ENCODE measurements around the gene SAMSN1. TPM values are rescaled to one million over a fixed set of nuclear protein-coding genes. Genes with fewer than 3 reads are reported as not detected.

The SAMSN1 gene
- polyA plus RNA-seq, 1 donor (not counting 4 experiments of a cell fraction or from before 2014, with no cell fraction given): not detected

DNA sequence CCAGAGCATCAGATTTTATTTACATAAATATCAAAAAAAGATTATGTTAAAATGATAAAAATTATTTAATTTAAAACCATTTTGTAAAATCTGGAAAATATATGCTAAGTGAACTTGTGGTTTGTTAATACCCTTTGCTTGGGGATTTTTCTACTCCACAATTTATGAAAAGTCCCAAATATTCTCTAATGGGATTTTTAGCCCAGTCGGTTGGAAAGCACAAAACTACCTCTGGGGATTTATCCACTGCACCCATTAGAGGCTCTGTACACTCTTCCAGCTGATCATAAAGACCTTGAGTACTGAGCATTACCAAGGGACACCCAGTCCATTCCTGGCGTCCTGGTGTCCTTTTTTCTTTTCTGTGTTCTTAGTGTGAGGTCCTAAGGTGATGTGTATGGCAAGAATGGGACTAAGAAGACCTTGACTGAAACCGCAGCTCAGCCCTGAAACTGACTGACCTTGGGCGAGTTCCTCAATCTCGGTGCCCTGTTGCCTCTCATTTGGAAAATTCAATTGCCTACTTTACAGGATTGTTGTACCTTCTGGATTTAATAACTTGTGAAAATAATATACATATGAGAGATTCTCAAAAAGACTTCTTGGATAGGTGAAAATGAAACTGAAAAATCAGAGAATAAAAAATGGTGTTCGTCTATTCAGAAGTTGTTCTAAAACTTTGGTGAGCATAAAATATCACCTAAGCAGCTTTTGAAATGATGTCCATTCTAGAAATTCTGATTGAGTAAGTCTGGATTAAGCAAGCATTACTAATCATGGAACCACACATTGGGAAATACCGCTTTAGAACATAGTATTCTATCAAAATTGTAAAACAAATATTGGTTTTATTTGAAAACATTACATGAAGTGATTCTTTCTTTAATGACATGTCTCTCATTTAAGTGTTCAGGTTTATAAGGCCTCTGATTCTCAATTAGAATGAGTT, 21.5 kb upstream of the SAMSN1 start:
- no peaks in the 10 kb centered on the region for H3K4me1 ChIP-seq (ENCODE audit: control insufficient read depth, extremely low read depth, insufficient read depth, low read length)
- H3K9me1 ChIP-seq (ENCODE audit: control insufficient read depth, extremely low read depth, insufficient read depth, low read length): no peaks in the 10 kb centered on the region
- no peaks in the 10 kb centered on the region for H4K20me1 ChIP-seq (ENCODE audit: control insufficient read depth, extremely low read depth, insufficient read depth, low read length)
- TF ChIP-seq, protein P1, sequence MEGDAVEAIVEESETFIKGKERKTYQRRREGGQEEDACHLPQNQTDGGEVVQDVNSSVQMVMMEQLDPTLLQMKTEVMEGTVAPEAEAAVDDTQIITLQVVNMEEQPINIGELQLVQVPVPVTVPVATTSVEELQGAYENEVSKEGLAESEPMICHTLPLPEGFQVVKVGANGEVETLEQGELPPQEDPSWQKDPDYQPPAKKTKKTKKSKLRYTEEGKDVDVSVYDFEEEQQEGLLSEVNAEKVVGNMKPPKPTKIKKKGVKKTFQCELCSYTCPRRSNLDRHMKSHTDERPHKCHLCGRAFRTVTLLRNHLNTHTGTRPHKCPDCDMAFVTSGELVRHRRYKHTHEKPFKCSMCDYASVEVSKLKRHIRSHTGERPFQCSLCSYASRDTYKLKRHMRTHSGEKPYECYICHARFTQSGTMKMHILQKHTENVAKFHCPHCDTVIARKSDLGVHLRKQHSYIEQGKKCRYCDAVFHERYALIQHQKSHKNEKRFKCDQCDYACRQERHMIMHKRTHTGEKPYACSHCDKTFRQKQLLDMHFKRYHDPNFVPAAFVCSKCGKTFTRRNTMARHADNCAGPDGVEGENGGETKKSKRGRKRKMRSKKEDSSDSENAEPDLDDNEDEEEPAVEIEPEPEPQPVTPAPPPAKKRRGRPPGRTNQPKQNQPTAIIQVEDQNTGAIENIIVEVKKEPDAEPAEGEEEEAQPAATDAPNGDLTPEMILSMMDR (optimal IDR thresholded peaks at IDR 0.05 in 1 of 3, IDR thresholded peaks at IDR 0.05 in 1 of 3, conservative IDR thresholded peaks at IDR 0.05 in 1 of 3; ENCODE audit: extremely low read depth in 1 of 3, insufficient read depth in 2 of 3, low read length in 3 of 3): no peak
- TF ChIP-seq EZH2 (IDR thresholded peaks at IDR 0.05; ENCODE audit: low read length): no peak
- H2AFZ ChIP-seq (ENCODE audit: control insufficient read depth, low read length): no peak overlapping the region
- DNase-seq (ENCODE audit: low read depth, low spot score) (no peak), FAIRE-seq (no peak)
- H3K79me2 ChIP-seq (ENCODE audit: control insufficient read depth, insufficient read depth, low read length): no peaks in the 10 kb centered on the region
- dilution Hi-C loops (cut with MboI; ENCODE audit: extremely low pct_ligation_motif_present, low sequenced_read_pairs): no loop called here
- no peak overlapping the region for H3K4me3 ChIP-seq (ENCODE audit: control insufficient read depth in 2 of 3, extremely low read depth in 1 of 3, insufficient read depth in 2 of 3, low read depth in 1 of 3, low read length in 3 of 3)
- H3K27me3 ChIP-seq (ENCODE audit: control insufficient read depth, extremely low read depth, insufficient read depth, low read length): no peaks in the 10 kb centered on the region
- H3K4me2 ChIP-seq (ENCODE audit: control insufficient read depth, extremely low read depth, insufficient read depth, low read depth, low read length): no peak overlapping the region
- H3K9me3 ChIP-seq (ENCODE audit: control insufficient read depth, low read depth, low read length): no peaks in the 10 kb centered on the region
- no peak overlapping the region for H3K9ac ChIP-seq (ENCODE audit: control insufficient read depth, extremely low read depth, insufficient read depth, low read length)
- H3K27ac ChIP-seq (ENCODE audit: control insufficient read depth, insufficient read depth, low read length): no peak overlapping the region
- H3K36me3 ChIP-seq (ENCODE audit: control insufficient read depth in 2 of 2, extremely low read depth in 1 of 2, insufficient read depth in 2 of 2, low read length in 2 of 2): no peaks in the 10 kb centered on the region

GRCh38 chr21:14566894-14567293, 20.8 kb upstream of the SAMSN1 start:
- no peak overlapping the region for H3K4me3 ChIP-seq (ENCODE audit: control insufficient read depth in 2 of 3, extremely low read depth in 1 of 3, insufficient read depth in 2 of 3, low read depth in 1 of 3, low read length in 3 of 3)
- no peaks in the 10 kb centered on the region for H3K4me1 ChIP-seq (ENCODE audit: control insufficient read depth, extremely low read depth, insufficient read depth, low read length)
- no peaks in the 10 kb centered on the region for H3K36me3 ChIP-seq (ENCODE audit: control insufficient read depth in 2 of 2, extremely low read depth in 1 of 2, insufficient read depth in 2 of 2, low read length in 2 of 2)
- H3K27me3 ChIP-seq (ENCODE audit: control insufficient read depth, extremely low read depth, insufficient read depth, low read length): no peaks in the 10 kb centered on the region
- no peak overlapping the region for H2AFZ ChIP-seq (ENCODE audit: control insufficient read depth, low read length)
- H3K4me2 ChIP-seq (ENCODE audit: control insufficient read depth, extremely low read depth, insufficient read depth, low read depth, low read length): no peak overlapping the region
- H3K9ac ChIP-seq (ENCODE audit: control insufficient read depth, extremely low read depth, insufficient read depth, low read length): no peak overlapping the region
- no peak overlapping the region for H3K27ac ChIP-seq (ENCODE audit: control insufficient read depth, insufficient read depth, low read length)
- no peaks in the 10 kb centered on the region for H3K79me2 ChIP-seq (ENCODE audit: control insufficient read depth, insufficient read depth, low read length)
- TF ChIP-seq EZH2 (IDR thresholded peaks at IDR 0.05; ENCODE audit: low read length): no peak
- H3K9me3 ChIP-seq (ENCODE audit: control insufficient read depth, low read depth, low read length): no peaks in the 10 kb centered on the region
- DNase-seq (ENCODE audit: low read depth, low spot score) (no peak), FAIRE-seq (no peak)
- H4K20me1 ChIP-seq (ENCODE audit: control insufficient read depth, extremely low read depth, insufficient read depth, low read length): no peaks in the 10 kb centered on the region
- no peaks in the 10 kb centered on the region for H3K9me1 ChIP-seq (ENCODE audit: control insufficient read depth, extremely low read depth, insufficient read depth, low read length)
- dilution Hi-C loops (cut with MboI; ENCODE audit: extremely low pct_ligation_motif_present, low sequenced_read_pairs): no loop called here

All from keratinocyte (primary cell).